Astrocyte (in vitro differentiated cells and primary cell): ENCODE measurements around the gene FAM83D. TPM values are rescaled to one million over a fixed set of nuclear protein-coding genes. Genes with fewer than 3 reads are reported as not detected.
A peak's percentile ranks its signal among the peaks of the same experiment; 100 is the strongest.

Experiments
- DNase-seq: peaks from one replicate; pipeline ENCODE4 v3.0.0-alpha.2; 2010; ENCODE audit warnings: low read depth
- FAIRE-seq: peaks from 2 replicates; lab custom pipeline; 2011; peaks lifted over from hg19 to GRCh38; lab: Jason Lieb, UNC
- H2AFZ ChIP-seq: 2 replicates; pipeline ENCODE4 v1.6.0; 2012; ENCODE audit warnings: low read depth, low read length, inconsistent platforms
- H3K27ac ChIP-seq: 2 replicates; pipeline ENCODE4 v1.5.1; 2011; ENCODE audit warnings: low read depth, low read length, inconsistent platforms
- H3K27me3 ChIP-seq: 2 replicates; pipeline ENCODE4 v1.6.0; 2011; ENCODE audit warnings: low read length, inconsistent platforms; ENCODE audit not compliant: insufficient read depth
- H3K36me3 ChIP-seq: 2 replicates; pipeline ENCODE4 v1.5.1; 2011; ENCODE audit warnings: low read length, inconsistent platforms; ENCODE audit not compliant: insufficient read depth
- H3K4me1 ChIP-seq: 2 replicates; pipeline ENCODE4 v1.5.1; 2011; ENCODE audit warnings: low read length, inconsistent platforms; ENCODE audit not compliant: insufficient read depth
- H3K4me2 ChIP-seq: 2 replicates; pipeline ENCODE4 v1.6.0; 2012; ENCODE audit warnings: low read length, inconsistent platforms
- H3K4me3 ChIP-seq: 2 replicates; pipeline ENCODE4 v1.5.1; 2011; ENCODE audit warnings: low read depth, mild to moderate bottlenecking, low read length, inconsistent platforms; ENCODE audit not compliant: insufficient read depth
- H3K79me2 ChIP-seq: 2 replicates; pipeline ENCODE4 v1.6.0; 2012; ENCODE audit warnings: mild to moderate bottlenecking, low read length, inconsistent platforms; ENCODE audit not compliant: insufficient read depth
- H3K9ac ChIP-seq: 2 replicates; pipeline ENCODE4 v1.6.0; 2012; ENCODE audit warnings: mild to moderate bottlenecking, low read length, inconsistent platforms
- H3K9me3 ChIP-seq: 2 replicates; pipeline ENCODE4 v1.5.1; 2012; ENCODE audit warnings: low read depth, mild to moderate bottlenecking, low read length, inconsistent platforms; ENCODE audit not compliant: insufficient read depth
- H4K20me1 ChIP-seq: 2 replicates; pipeline ENCODE4 v1.6.0; 2012; ENCODE audit warnings: low read length, inconsistent platforms; ENCODE audit not compliant: insufficient read depth
- H3K27ac Mint-ChIP-seq: one replicate; pipeline ENCODE4 v1.8.0; 2021; ENCODE audit warnings: mild to moderate bottlenecking, mixed read lengths; ENCODE audit not compliant: unreplicated experiment
- H3K27me3 Mint-ChIP-seq: one replicate; pipeline ENCODE4 v1.8.0; 2021; ENCODE audit warnings: low read depth, mixed read lengths; ENCODE audit not compliant: unreplicated experiment
- H3K36me3 Mint-ChIP-seq: one replicate; pipeline ENCODE4 v1.8.0; 2021; ENCODE audit warnings: low read depth, mixed read lengths; ENCODE audit not compliant: unreplicated experiment
- H3K4me1 Mint-ChIP-seq: one replicate; pipeline ENCODE4 v1.8.0; 2021; ENCODE audit warnings: low read depth, mixed read lengths; ENCODE audit not compliant: unreplicated experiment
- H3K4me3 Mint-ChIP-seq: one replicate; pipeline ENCODE4 v1.8.0; 2021; ENCODE audit warnings: mild to moderate bottlenecking, moderate library complexity, mixed read lengths; ENCODE audit not compliant: unreplicated experiment
- H3K9me3 Mint-ChIP-seq: one replicate; pipeline ENCODE4 v1.8.0; 2021; ENCODE audit warnings: mild to moderate bottlenecking, mixed read lengths; ENCODE audit not compliant: unreplicated experiment
- EZH2 ChIP-seq: IDR thresholded peaks from 2 replicates; pipeline ENCODE4 v1.6.1; 2012; ENCODE audit warnings: mild to moderate bottlenecking, low read length, inconsistent platforms; ENCODE audit not compliant: insufficient read depth
- total RNA-seq: library from RNA; stranded (reverse); gene quantifications from 2 replicates; pipeline ENCODE4 v1.2.1, GENCODE V29; 2021
- TF ChIP-seq, protein P1 (sequence below): IDR thresholded peaks from 2 replicates; pipeline ENCODE4 v1.5.1; 2011; ENCODE audit warnings: low read depth, mild to moderate bottlenecking, inconsistent platforms, low read length, moderate library complexity; ENCODE audit not compliant: insufficient read depth

Gene FAM83D
- total RNA-seq, 1 donor from 2014 or later = 3.3 TPM

- Histone ChIP-seq H3K4me2 (no peak overlapping the region), H3K9ac (no peak overlapping the region), H3K9me3 (no peaks in the 10 kb centered on the region), H3K27ac (no peak overlapping the region), H3K4me3 (no peak overlapping the region), H2AFZ (no peak overlapping the region), H3K4me1 (peaks cover 8% of the 10 kb centered on the region), H3K27me3 (no peaks in the 10 kb centered on the region), H3K79me2 (peaks cover 93% of the 10 kb centered on the region), H3K36me3 (peaks cover 4% of the 10 kb centered on the region), H4K20me1 (peaks cover 16% of the 10 kb centered on the region)
- Mint-ChIP-seq H3K27ac (peak overlapping the region; percentile 37), H3K4me3 (no peak overlapping the region), H3K4me1 (peaks cover 13% of the 10 kb centered on the region), H3K36me3 (no peaks in the 10 kb centered on the region), H3K9me3 (no peaks in the 10 kb centered on the region), H3K27me3 (no peaks in the 10 kb centered on the region)
- TF ChIP-seq, protein P1, sequence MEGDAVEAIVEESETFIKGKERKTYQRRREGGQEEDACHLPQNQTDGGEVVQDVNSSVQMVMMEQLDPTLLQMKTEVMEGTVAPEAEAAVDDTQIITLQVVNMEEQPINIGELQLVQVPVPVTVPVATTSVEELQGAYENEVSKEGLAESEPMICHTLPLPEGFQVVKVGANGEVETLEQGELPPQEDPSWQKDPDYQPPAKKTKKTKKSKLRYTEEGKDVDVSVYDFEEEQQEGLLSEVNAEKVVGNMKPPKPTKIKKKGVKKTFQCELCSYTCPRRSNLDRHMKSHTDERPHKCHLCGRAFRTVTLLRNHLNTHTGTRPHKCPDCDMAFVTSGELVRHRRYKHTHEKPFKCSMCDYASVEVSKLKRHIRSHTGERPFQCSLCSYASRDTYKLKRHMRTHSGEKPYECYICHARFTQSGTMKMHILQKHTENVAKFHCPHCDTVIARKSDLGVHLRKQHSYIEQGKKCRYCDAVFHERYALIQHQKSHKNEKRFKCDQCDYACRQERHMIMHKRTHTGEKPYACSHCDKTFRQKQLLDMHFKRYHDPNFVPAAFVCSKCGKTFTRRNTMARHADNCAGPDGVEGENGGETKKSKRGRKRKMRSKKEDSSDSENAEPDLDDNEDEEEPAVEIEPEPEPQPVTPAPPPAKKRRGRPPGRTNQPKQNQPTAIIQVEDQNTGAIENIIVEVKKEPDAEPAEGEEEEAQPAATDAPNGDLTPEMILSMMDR = no peak
- TF ChIP-seq EZH2 = no peak
- FAIRE-seq = no peak
- DNase-seq = no peak
Observed at GRCh38 chr20:38937978-38938473, 11.8 kb downstream of the FAM83D start.

- no peaks in the 10 kb centered on the region for H3K27me3 ChIP-seq
- Mint-ChIP-seq H3K36me3 (no peaks in the 10 kb centered on the region), H3K27me3 (no peaks in the 10 kb centered on the region), H3K27ac (no peak overlapping the region), H3K4me1 (peaks cover 13% of the 10 kb centered on the region), H3K9me3 (no peaks in the 10 kb centered on the region), H3K4me3 (no peak overlapping the region)
- peaks cover 83% of the 10 kb centered on the region for H3K79me2 ChIP-seq
- no peak overlapping the region for H2AFZ ChIP-seq
- FAIRE-seq (no peak), DNase-seq (no peak)
- TF ChIP-seq, protein P1 = no peak
- no peak for TF ChIP-seq EZH2
- H3K9me3 ChIP-seq = no peaks in the 10 kb centered on the region
- peaks cover 18% of the 10 kb centered on the region for H4K20me1 ChIP-seq
- no peak overlapping the region for H3K4me3 ChIP-seq
- no peak overlapping the region for H3K27ac ChIP-seq
- peaks cover 8% of the 10 kb centered on the region for H3K4me1 ChIP-seq
- H3K36me3 ChIP-seq = peaks cover 4% of the 10 kb centered on the region
- H3K9ac ChIP-seq = no peak overlapping the region
- H3K4me2 ChIP-seq = no peak overlapping the region
Observed at GRCh38 chr20:38939686-38940085, 13.5 kb downstream of the FAM83D start.

DNA sequence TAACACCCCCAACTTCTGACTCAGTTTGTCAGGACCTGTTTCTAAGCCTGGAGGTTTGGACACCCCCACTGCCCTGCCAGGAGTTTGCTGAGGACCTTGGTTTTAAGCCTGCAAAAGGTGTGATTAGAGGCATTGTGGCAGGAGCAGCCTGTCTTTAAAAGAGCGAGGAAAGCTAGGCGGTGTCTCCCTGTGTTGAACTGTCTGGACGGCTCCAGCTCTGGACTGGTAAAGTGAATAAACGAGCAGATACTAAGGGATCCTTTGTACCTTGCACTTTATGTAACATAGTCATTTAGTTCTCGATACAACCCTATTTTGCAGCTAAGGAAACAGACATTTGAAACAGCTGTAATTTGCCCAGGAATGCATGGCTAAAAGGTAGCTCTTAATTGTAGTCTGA, 14.4 kb downstream of the FAM83D start:
- no peaks in the 10 kb centered on the region for H3K9me3 ChIP-seq
- peaks cover 4% of the 10 kb centered on the region for H3K36me3 ChIP-seq
- no peak overlapping the region for H3K27ac Mint-ChIP-seq
- H3K27me3 ChIP-seq = no peaks in the 10 kb centered on the region
- no peak for TF ChIP-seq EZH2
- TF ChIP-seq, protein P1 = no peak
- H3K4me3 ChIP-seq = no peak overlapping the region
- FAIRE-seq = no peak
- no peak overlapping the region for H2AFZ ChIP-seq
- H3K36me3 Mint-ChIP-seq = no peaks in the 10 kb centered on the region
- H3K4me1 Mint-ChIP-seq = peaks cover 12% of the 10 kb centered on the region
- peaks cover 7% of the 10 kb centered on the region for H3K4me1 ChIP-seq
- H3K27me3 Mint-ChIP-seq = no peaks in the 10 kb centered on the region
- no peaks in the 10 kb centered on the region for H3K9me3 Mint-ChIP-seq
- H3K79me2 ChIP-seq = peaks cover 78% of the 10 kb centered on the region
- no peak overlapping the region for H3K4me3 Mint-ChIP-seq
- H3K27ac ChIP-seq = no peak overlapping the region
- no peak overlapping the region for H3K9ac ChIP-seq
- no peak for DNase-seq
- H4K20me1 ChIP-seq = peaks cover 18% of the 10 kb centered on the region
- no peak overlapping the region for H3K4me2 ChIP-seq
